Stimulated activated CD4-positive, alpha-beta T cell treated with anti-CD3 and anti-CD28 coated beads, Interleukin-12 subunit alpha, Interleukin-12 subunit beta, amount 100 ng/mL, for 4 hours (primary cell): ENCODE measurements around the gene PKD1L1.

Experiments
- DNase-seq: peaks from one replicate; pipeline ENCODE4 v3.0.0-alpha.2; 2020

The PKD1L1 gene

GRCh38 chr7:47901542-47901941 lies 46.7 kb downstream of the PKD1L1 start:
- DNase-seq = no peak

GRCh38 chr7:47897831-47898230 lies 50.4 kb downstream of the PKD1L1 start:
- no peak for DNase-seq

- DNase-seq = no peak
Measured at GRCh38 chr7:47896809-47897423, 51.4 kb downstream of the PKD1L1 start.

DNA sequence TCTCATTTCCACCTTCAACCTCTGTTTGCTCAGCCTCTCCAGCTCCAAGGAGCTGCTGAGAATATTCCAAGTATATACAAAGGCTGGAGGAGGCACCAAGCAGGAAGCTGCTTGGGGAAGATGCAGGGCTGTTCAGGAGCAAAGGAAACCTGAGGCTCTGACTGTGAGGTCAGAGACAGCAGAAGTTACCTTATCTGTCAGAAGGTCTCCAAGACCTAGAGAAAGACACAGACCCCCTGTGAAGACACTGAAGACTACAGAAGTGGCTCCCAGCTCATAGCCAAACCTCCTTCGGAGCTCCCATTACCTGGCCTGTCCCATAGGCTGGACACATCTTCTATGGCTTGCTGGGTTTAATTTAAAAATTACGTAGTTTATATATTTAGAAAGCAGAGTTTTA lies 53.2 kb downstream of the PKD1L1 start:
- no peak for DNase-seq

GRCh38 chr7:47893721-47894365 lies 54.4 kb downstream of the PKD1L1 start:
- no peak for DNase-seq

- DNase-seq = no peak
Measured at GRCh38 chr7:47893238-47893637, 55.0 kb downstream of the PKD1L1 start.

- DNase-seq = no peak
Measured at GRCh38 chr7:47890606-47891005, 57.7 kb downstream of the PKD1L1 start.

DNA sequence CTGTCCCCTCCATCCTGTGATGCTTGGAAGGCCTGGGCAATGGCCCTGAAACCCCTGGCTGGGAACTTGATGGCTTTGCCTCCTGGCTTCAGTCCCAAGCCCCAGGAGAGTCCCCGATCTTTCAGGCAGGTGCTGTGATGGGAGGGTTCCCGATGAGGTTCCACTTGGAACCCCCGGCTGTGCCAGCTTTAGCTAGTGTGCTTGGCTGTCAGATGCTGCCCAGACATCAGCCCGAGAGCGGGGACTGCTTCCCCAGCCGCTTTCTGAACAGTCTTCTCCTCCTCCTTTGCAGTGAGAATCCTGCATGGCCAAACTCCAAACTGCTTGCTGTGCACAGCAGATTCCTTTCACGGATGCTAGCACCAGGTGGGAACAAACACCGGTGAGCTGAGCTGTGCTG lies 58.1 kb downstream of the PKD1L1 start:
- no peak for DNase-seq

- DNase-seq = no peak
Measured at GRCh38 chr7:47889723-47890122, 58.5 kb downstream of the PKD1L1 start.

DNA sequence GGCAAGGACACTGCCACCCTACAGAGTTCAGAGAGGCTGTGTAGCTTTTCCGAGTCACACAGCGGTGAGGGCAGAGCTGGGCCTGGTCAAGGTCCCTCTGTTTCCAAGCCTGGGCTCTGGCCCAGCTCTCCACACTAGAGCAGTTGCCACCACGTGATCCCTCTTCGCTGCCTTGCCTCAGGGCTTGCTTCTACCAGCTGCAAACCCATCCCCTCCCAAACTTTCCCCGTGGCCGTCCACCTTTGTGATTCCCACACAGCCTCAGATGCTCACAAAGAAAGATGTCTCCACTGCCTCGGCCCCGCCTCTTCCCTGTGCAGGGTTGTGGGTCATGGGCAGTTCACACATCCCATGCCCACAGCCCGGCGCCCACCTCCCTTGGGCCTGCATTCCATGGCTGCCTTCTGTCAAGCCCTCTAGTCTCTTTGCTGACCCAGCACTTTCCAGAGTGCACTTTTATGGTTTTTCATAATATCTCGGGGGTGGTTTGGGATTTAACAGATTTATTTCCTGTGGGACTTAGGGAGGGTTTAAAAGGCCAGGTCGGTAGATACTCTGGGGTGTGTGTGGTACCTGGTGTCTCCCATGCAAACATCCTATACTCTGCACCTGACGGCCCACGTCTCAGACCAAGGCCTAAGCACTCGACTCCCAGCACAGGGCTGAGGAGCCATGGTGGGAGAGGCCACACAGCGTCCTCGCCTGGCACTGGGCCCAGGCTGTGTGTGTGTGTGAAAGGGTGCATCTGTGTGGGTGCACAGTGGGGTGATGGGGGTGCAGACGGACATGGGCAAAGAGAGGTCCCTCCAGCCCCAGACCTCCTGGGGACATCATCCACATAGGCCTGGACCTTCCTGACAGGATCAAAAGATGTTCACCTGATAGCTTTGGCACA lies 59.6 kb downstream of the PKD1L1 start:
- DNase-seq = no peak

GRCh38 chr7:47887016-47887640 lies 61.1 kb downstream of the PKD1L1 start:
- DNase-seq = no peak

DNA sequence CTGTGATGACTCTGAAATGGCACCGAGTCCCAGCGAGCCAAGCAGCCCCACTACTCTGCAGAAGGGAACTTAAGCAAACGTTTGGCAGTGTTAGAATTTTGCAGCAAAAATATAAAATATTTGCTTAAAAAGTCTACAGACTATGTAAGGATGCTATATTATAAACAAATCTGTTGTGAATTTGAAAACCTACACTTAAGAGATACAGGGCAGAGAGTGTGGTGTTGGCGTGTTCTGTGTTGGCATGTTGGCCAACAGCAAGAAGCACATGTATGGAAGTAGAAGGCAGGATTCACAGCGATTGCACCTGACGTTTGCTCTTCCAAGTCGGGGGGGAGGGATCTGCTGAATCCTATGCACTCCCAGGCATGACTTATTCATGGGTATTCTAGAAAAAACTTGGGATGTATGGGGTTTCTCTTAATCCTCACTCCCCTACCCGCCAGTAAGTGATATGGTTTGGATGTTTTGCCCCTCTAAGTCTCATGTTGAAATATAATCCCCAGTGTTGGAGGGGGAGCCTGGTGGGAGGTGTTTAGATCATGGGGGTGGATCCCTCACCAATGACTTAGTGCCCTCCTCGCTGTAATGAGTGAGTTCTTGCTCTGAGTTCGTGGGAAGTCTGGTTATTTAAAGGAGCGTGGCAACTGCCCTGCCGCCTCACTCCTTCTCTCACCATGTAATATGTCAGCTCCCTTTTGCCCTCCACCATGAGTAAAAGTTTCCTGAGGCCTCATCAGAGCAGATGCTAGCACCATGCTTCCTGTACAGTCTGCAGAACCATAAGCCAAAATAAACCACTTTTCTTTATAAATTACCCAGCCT lies 62.1 kb downstream of the PKD1L1 start:
- no peak for DNase-seq

GRCh38 chr7:47885309-47885986 lies 62.8 kb downstream of the PKD1L1 start:
- DNase-seq = no peak

GRCh38 chr7:47884675-47885074 lies 63.6 kb downstream of the PKD1L1 start:
- DNase-seq = no peak

GRCh38 chr7:47882635-47883034 lies 65.6 kb downstream of the PKD1L1 start:
- DNase-seq = no peak

GRCh38 chr7:47881256-47881655 lies 67.0 kb downstream of the PKD1L1 start:
- no peak for DNase-seq

DNA sequence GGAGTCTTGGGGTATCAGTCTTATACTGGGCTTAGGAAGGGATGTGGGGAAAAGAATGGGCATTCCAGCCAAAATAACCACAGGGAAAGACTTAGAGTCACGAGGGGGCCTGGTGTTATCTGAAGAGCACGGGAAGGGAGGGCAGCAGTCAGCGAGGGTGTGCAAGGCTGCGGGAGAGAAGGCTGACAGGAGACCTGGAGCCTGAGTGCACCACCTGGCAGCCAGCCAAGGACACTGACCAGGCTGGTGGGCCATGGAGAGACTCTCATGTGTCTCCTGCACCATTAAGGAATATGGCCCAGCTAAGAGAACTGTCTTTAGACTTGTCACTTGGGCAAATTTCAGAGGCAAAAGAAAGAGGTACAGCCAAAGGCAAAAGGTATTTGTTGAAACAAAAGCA lies 69.6 kb downstream of the PKD1L1 start:
- DNase-seq = no peak

- DNase-seq = no peak
Measured at GRCh38 chr7:47877336-47877735, 70.9 kb downstream of the PKD1L1 start.

DNA sequence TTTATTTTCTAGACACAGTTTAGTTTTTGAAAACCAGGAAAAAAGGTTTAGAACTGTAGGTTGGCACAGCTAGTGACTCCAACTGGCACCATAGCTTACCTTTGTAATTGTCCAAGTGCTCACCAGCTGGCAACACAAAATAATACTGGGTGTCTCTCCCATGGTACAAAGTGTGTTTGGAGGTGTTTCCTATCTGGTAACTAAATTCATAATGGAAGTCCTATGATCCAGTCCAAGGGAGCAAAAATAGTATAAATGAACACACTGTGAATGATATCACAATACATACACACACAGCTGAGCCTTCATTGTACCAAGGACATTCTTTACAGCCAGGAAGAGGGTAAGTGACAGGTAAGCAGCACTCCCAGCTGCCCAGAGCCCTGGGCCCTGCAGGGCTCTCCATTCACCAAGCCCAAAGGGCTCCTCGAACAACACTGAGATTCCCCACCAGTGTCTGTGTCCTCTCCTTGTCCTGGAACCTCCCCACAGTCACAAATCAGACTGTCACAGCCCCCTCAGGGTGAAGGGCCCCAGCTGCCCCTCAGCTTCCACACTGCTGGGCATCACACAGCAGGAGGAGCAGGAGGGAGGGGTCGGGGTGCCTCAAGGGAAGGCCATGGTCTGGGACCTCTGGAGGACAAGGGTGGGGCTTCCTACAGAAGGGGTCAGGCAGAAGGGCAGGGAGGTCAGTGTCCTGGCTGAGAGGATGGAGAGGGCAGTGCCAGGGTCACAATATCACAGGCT lies 72.1 kb downstream of the PKD1L1 start:
- no peak for DNase-seq

DNA sequence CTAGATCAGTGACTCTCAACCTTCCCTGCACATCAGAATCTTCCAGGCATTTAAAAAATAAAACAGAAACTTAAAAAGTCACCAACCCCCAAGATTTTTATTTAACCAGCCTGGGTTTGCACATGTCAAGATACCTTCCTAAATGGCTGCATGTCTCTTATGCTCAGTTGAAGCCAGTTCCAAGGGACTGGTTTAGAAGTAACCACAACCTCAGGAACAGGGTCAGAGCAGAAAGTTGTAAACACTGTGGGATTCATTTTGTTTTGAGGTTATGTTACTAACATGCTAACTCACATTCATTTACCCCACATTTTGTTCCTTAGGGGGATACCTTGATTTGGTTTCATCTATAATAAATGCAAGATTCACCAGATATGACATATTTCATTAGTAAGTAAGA lies 72.9 kb downstream of the PKD1L1 start:
- no peak for DNase-seq

DNA sequence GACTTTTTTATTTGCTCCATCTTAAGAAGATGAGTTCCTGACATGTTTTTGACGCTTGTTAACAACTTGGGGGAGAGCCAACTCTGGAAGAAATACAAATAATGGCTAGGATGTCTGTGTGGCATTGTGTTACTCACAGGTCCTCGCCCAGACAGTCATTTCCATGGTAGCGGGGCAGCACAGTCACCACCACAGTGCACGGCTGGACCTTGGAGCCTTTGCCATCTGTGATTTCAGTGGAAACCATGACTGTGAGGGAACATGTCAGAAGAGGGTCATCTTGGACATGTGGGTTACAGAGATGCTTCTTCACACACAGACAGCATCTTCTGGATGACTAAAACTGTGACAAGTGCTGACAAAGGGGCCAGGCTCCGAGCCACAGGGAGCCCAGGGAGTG lies 74.5 kb downstream of the PKD1L1 start:
- DNase-seq = no peak
